Pericardium fibroblast (primary cell): ENCODE data around the gene NDUFB11. TPM values are rescaled to one million over a fixed set of nuclear protein-coding genes. Genes with fewer than 3 reads are reported as not detected.

Source experiments
- total RNA-seq: library from RNA; depleted of rRNA; stranded (reverse); fragments of >200 nt; gene quantifications from 2 replicates; pipeline ENCODE4 v1.2.3, GENCODE V29; 2015

Gene NDUFB11
- total RNA-seq: 83.6 and 95.2 TPM in 2 replicates

DNA sequence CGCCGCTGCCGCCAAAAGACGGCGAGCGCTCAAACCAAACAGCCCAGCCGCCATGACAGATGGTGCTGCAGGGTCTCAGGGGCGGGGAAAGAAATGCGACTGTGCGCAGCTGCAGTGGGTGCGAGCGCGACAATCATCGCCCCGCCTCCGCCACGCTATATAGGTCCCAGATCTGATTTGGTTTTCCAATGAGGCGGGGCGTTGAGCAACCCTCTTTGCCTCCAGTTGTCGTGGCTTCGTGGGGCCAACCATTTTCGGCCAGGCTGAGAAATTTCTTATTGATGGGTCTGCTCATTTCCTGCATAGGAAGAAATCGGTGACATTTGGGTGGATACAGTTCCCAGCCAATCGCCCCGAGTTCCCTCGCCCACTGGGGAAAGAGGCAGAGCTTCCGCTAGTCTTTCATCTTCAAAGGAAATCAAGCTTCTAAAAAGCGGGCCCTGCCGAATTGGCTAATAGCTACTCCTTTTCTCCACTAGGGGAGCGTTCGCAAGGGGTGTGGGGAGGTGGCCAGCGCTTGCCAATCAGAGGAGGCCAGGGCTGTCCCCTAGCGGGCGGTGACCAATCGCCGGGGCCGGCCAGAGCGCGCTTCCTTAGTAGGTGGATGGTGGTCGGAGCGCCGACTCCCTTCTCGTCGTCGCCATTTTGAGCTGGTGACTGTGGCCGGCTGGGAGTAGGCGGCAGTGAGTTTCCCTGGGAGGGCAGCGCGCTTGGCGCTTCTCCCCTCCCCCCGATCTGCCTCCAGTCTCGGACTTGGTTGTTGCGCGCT lies at the start of gene NDUFB11, which contains the start of gene RBM10:
Gene NDUFB11, minus strand, starts transcription at position 77 of the 769 bp plus-strand sequence. Its CDS starts 23 bp downstream, at position 54.
Gene RBM10, plus strand, starts transcription at position 596 of the 769 bp plus-strand sequence. CDS start 2,261 bp downstream, outside the sequence.

GRCh38 chrX:47193475-47194193 lies 49.1 kb upstream of the NDUFB11 start, which contains the start of gene UBA1:
UBA1 (plus strand) TSS chrX:47193829; CDS start chrX:47198803, 4,974 bp downstream.

Other genes with a start within 250 kb of the NDUFB11 start
- gene JADE3, start 232.3 kb downstream of the NDUFB11 start, total RNA-seq: 1.6 and 3.1 TPM in 2 replicates
- gene RGN, start 66.3 kb downstream of the NDUFB11 start, total RNA-seq: not detected in 2 replicates
- gene RBM10, start 519 bp upstream of the NDUFB11 start, total RNA-seq: 30.3 and 39.0 TPM in 2 replicates
- 98.6 and 103 TPM in 2 replicates for gene UBA1, start 49.1 kb upstream of the NDUFB11 start, total RNA-seq
- 63.8 and 86.1 TPM in 2 replicates for gene CDK16, start 74.0 kb upstream of the NDUFB11 start, total RNA-seq
- gene USP11, start 88.3 kb upstream of the NDUFB11 start, total RNA-seq: 20.4 and 30.3 TPM in 2 replicates
- gene ZNF157, start 225.9 kb upstream of the NDUFB11 start, total RNA-seq: not detected in 2 replicates